K562 (cell line): ENCODE data around the gene PKIB. TPM values are rescaled to one million over a fixed set of nuclear protein-coding genes. Genes with fewer than 3 reads are reported as not detected.

Experiments
- ATAC-seq: fragments of 200-7000 bp; cut with Tn5 transposase; 3 replicates; pipeline ENCODE4 v1.9.1; 2020; ENCODE audit warnings: moderate library complexity
- BruUV-seq: library from RNA; stranded (reverse); fragments of 400-500 nt; replicated peaks from 2 replicates; lab custom pipeline; 2021; lab: Mats Ljungman, UMichigan
- CTCF ChIA-PET: fragments of 300-600 bp; formaldehyde crosslinking; extraction: SDS; loops from one replicate; lab custom pipeline; 2021; ENCODE audit warnings: low intra/inter-chr PET ratio; lab: Yijun Ruan, JAX
- POLR2A ChIA-PET: fragments of 300-600, 350-650 bp; sonication (Branson Sonifier 250); formaldehyde crosslinking; extraction: SDS; loops from one replicate; lab custom pipeline; 2021; ENCODE audit warnings: antibody characterized with exemption, inconsistent platforms; lab: Yijun Ruan, JAX
- DNase-seq, 4 experiments: peaks; one replicate each; pipeline versions ENCODE4 v3.0.0 to v3.0.0-alpha.2; 2011 to 2018; ENCODE audit warnings: low spot score in 3 of 4, mixed read lengths in 3 of 4; ENCODE audit errors: extremely low read depth in 1 of 4
- FAIRE-seq: peaks from 2 replicates; lab custom pipeline; 2011; peaks lifted over from hg19 to GRCh38; lab: Jason Lieb, UNC
- H2AFZ ChIP-seq: 2 replicates; pipeline ENCODE4 v1.6.0; 2011; ENCODE audit warnings: low read depth, low read length, control low read depth, inconsistent platforms
- H3K27ac ChIP-seq: fragments of 200-600 bp; 3 replicates; pipeline ENCODE4 v1.8.0; 2011; ENCODE audit warnings: low read depth, mild to moderate bottlenecking, control low read depth, inconsistent platforms, low read length, moderate library complexity, mixed read lengths; ENCODE audit errors: extremely low read depth
- H3K27me3 ChIP-seq, 2 experiments: fragments of 300-600 bp in 1 of 2; 2 replicates in 1 of 2; 3 replicates in 1 of 2; pipeline versions ENCODE4 v1.6.0 to v1.8.0; 2011; ENCODE audit warnings: inconsistent platforms in 2 of 2, low read length in 2 of 2, mild to moderate bottlenecking in 1 of 2, mixed read lengths in 1 of 2, moderate library complexity in 1 of 2; ENCODE audit not compliant: control insufficient read depth in 2 of 2, insufficient read depth in 2 of 2
- H3K36me3 ChIP-seq: fragments of 300-600 bp; 3 replicates; pipeline ENCODE4 v1.8.0; 2011; ENCODE audit warnings: mild to moderate bottlenecking, low read length, inconsistent platforms; ENCODE audit not compliant: control insufficient read depth, insufficient read depth
- H3K4me1 ChIP-seq, 2 experiments: fragments of 200-600 bp in 1 of 2; replicated peaks in 1 of 2; 2 replicates in 1 of 2; 3 replicates in 1 of 2; pipeline versions ENCODE4 v1.5.1 to v1.8.0; 2011; ENCODE audit warnings: inconsistent platforms in 2 of 2, low read length in 2 of 2, mild to moderate bottlenecking in 1 of 2, mixed read lengths in 1 of 2, moderate library complexity in 1 of 2; ENCODE audit not compliant: control insufficient read depth in 2 of 2, insufficient read depth in 2 of 2
- H3K4me2 ChIP-seq: 2 replicates; pipeline ENCODE4 v1.6.1; 2011; ENCODE audit warnings: low read length, control low read depth, inconsistent platforms, mixed read lengths; ENCODE audit not compliant: insufficient read depth
- H3K4me3 ChIP-seq: fragments of 200-600 bp; sonication (generic), shearing (Covaris generic); 2 replicates; pipeline ENCODE4 v1.5.1; 2016; ENCODE audit warnings: control low read depth, inconsistent platforms
- H3K79me2 ChIP-seq: fragments of 200-600 bp; 3 replicates; pipeline ENCODE4 v1.8.0; 2011; ENCODE audit warnings: low read length, inconsistent platforms; ENCODE audit not compliant: control insufficient read depth, insufficient read depth
- H3K9ac ChIP-seq, 2 experiments: 2 replicates each; pipeline versions ENCODE4 v1.6.0 to v1.6.1; 2011; ENCODE audit warnings: low read depth in 2 of 2, low read length in 2 of 2, control low read depth in 1 of 2, inconsistent platforms in 1 of 2, mild to moderate bottlenecking in 1 of 2, mixed read lengths in 1 of 2; ENCODE audit not compliant: insufficient read depth in 1 of 2
- H3K9me1 ChIP-seq: one replicate; pipeline ENCODE4 v1.6.0; 2011; ENCODE audit warnings: inconsistent platforms, mild to moderate bottlenecking, low read length, moderate library complexity; ENCODE audit not compliant: control insufficient read depth, insufficient read depth
- H3K9me3 ChIP-seq: replicated peaks from 2 replicates; pipeline ENCODE4 v1.5.1; 2011; ENCODE audit warnings: low read depth, low read length, inconsistent platforms; ENCODE audit not compliant: control insufficient read depth, insufficient read depth
- H4K20me1 ChIP-seq: replicated peaks from 2 replicates; pipeline ENCODE4 v1.6.1; 2011; ENCODE audit warnings: low read length, inconsistent platforms, mixed read lengths; ENCODE audit not compliant: control insufficient read depth, insufficient read depth
- AFF4 ChIP-seq: sonication (generic); formaldehyde crosslinking; IDR thresholded peaks from 2 replicates; pipeline ENCODE4 v1.8.0; 2023; ENCODE audit warnings: mild to moderate bottlenecking, missing genetic modification reagents
- CBX2 ChIP-seq: fragments of 200-600 bp; sonication (generic); IDR thresholded peaks from one replicate; pipeline ENCODE4 v1.6.1; 2012; ENCODE audit warnings: mild to moderate bottlenecking, low read length, inconsistent platforms; ENCODE audit not compliant: insufficient read depth, poor library complexity, severe bottlenecking
- CREB1 ChIP-seq, 2 experiments: sonication (generic) in 1 of 2; formaldehyde crosslinking in 1 of 2; IDR thresholded peaks; 2 replicates each; pipeline versions ENCODE4 v1.6.1 to v1.8.0; 2012 to 2022; ENCODE audit warnings: inconsistent platforms in 1 of 2, mild to moderate bottlenecking in 1 of 2, missing genetic modification reagents in 1 of 2, moderate library complexity in 1 of 2
- MYNN ChIP-seq, 2 experiments: sonication (generic); formaldehyde crosslinking in 1 of 2; IDR thresholded peaks; 2 replicates each; pipeline versions ENCODE4 v1.5.0 to v1.6.1; 2016 to 2020; ENCODE audit warnings: antibody characterized with exemption in 1 of 2, missing genetic modification reagents in 1 of 2
- NFATC3 ChIP-seq: fragments of 450-650 bp; IDR thresholded peaks from 2 replicates; pipeline ENCODE4 v1.6.1; 2017; ENCODE audit warnings: mild to moderate bottlenecking
- PCBP1 ChIP-seq: fragments of 200-400 bp; formaldehyde crosslinking; IDR thresholded peaks from 2 replicates; pipeline ENCODE4 v1.6.1; 2018; ENCODE audit warnings: mild to moderate bottlenecking, low read depth, low read length; ENCODE audit not compliant: poor library complexity, severe bottlenecking
- PTBP1 ChIP-seq: fragments of 200-400 bp; formaldehyde crosslinking; IDR thresholded peaks from 2 replicates; pipeline ENCODE4 v1.6.1; 2017; ENCODE audit warnings: low read depth, low read length
- SMAD4 ChIP-seq: fragments of 250-450 bp; sonication (Bioruptor Pico); conservative IDR thresholded peaks from 2 replicates; pipeline ENCODE4 v1.8.0; 2021; ENCODE audit warnings: inconsistent platforms, mild to moderate bottlenecking, moderate library complexity
- TCFL5 ChIP-seq: fragments of 250-450 bp; sonication (Bioruptor Pico); conservative IDR thresholded peaks from 2 replicates; pipeline ENCODE4 v1.6.1; 2021; ENCODE audit warnings: mild to moderate bottlenecking, moderate library complexity, matching md5 sums
- ZNF12 ChIP-seq: sonication (generic); formaldehyde crosslinking; IDR thresholded peaks from 2 replicates; pipeline ENCODE4 v1.4.0; 2020; ENCODE audit warnings: mild to moderate bottlenecking, missing genetic modification reagents
- ZNF398 ChIP-seq: fragments of 250-450 bp; sonication (Bioruptor Pico); IDR thresholded peaks from 2 replicates; pipeline ENCODE4 v1.8.0; 2021; ENCODE audit warnings: moderate library complexity, mild to moderate bottlenecking, inconsistent platforms
- ZNF408 ChIP-seq: fragments of 250-450 bp; sonication (Bioruptor Pico); IDR thresholded peaks from 2 replicates; pipeline ENCODE4 v1.4.0; 2020; ENCODE audit warnings: low read depth, mild to moderate bottlenecking, moderate library complexity
- WGBS: fragments of 100-300 bp; shearing (Covaris generic); methylation state at CpG from one replicate; pipeline ENCODE4 v1.1.6; 2016; ENCODE audit warnings: low coverage, mixed read lengths; ENCODE audit not compliant: insufficient coverage; ENCODE audit errors: missing lambda C conversion rate; 5-methylcytosine and 5-hydroxymethylcytosine counted together
- in situ Hi-C: fragments of 300-500 bp; cut with MboI; formaldehyde crosslinking; loops from 4 replicates; pipeline ENCODE4 v1.15.0; 2018; ENCODE audit warnings: inconsistent platforms, mixed read lengths
- intact Hi-C: fragments of 100-400 bp; cut with micrococcal nuclease; formaldehyde crosslinking; loops from 2 replicates; pipeline ENCODE4 v1.14.2; 2022
- polyA plus RNA-seq, 8 experiments: library from polyadenylated mRNA; depleted of rRNA in 4 of 8; stranded (reverse) in 5 of 8; unstranded in 3 of 8; fragments of >200 nt; fragmentation: Nextera tagmentation in 2 of 8; fragmentation: Illumina TruSeq in 1 of 8; extraction: Ambion mirVana in 2 of 8; extraction: Trizol in 1 of 8; gene quantifications; 2 replicates each; pipeline versions ENCODE4 v1.2.1 to v1.2.3, GENCODE V29; 2011 to 2014; ENCODE audit warnings: inconsistent platforms in 1 of 8, missing spikeins in 1 of 8
- total RNA-seq, 7 experiments: library from RNA; depleted of rRNA in 6 of 7; stranded (reverse); fragments of >200 nt in 6 of 7; fragmentation: Illumina TruSeq in 2 of 7; extraction: Trizol in 2 of 7; gene quantifications; 2 replicates each; pipeline versions ENCODE4 v1.2.1 to v1.2.3, GENCODE V29; 2011 to 2021; ENCODE audit warnings: low replicate concordance in 1 of 7

PKIB gene
- total and polyA plus RNA-seq, 9 of the 15 experiments (the other 6 are each of a cell fraction or from before 2014, with no cell fraction given): 14.8 to 37.5 (median 27.4) TPM

- Histone ChIP-seq H3K4me2 (no peak overlapping the region), H3K79me2 (no peaks in the 10 kb centered on the region), H3K9me3 (no peaks in the 10 kb centered on the region), H3K4me3 (no peak overlapping the region), H3K9ac (no peak overlapping the region), H3K9me1 (no peaks in the 10 kb centered on the region), H4K20me1 (no peaks in the 10 kb centered on the region), H2AFZ (no peak overlapping the region), H3K4me1 (no peaks in the 10 kb centered on the region), H3K27me3 (no peaks in the 10 kb centered on the region)
- ATAC-seq (no peak), FAIRE-seq (no peak), DNase-seq (no peak)
- POLR2A ChIA-PET: interaction anchor here (0.9 kb wide), 1 partner anchor 192 kb away, joined by 3 read pairs; no protein-coding TSS in a partner anchor
- CTCF ChIA-PET: no interaction called here
- intact Hi-C loops (no loop called here), in situ Hi-C loops (no loop called here)
- 54% methylated on average over 3 of the region's 3 CpGs for WGBS
- no TSS peak for BruUV-seq
- TF ChIP-seq CREB1 (IDR thresholded peaks at IDR 0.05) (no peak), CREB1 (CRISPR knock-in tag; IDR thresholded peaks at IDR 0.05) (no peak), ZNF398 (CRISPR knock-in tag) (no peak), ZNF12 (CRISPR knock-in tag) (no peak), TCFL5 (no peak), PTBP1 (no peak), AFF4 (no peak), SMAD4 (CRISPR knock-in tag) (no peak), ZNF408 (no peak), CBX2 (no peak), MYNN (IDR thresholded peaks at IDR 0.05) (no peak), MYNN (CRISPR knock-in tag; IDR thresholded peaks at IDR 0.05) (no peak), NFATC3 (no peak), PCBP1 (no peak)
- TF ChIP-seq, all 486 proteins: peak for 0
- no peak overlapping the region for H3K27ac ChIP-seq
- H3K36me3 ChIP-seq: no peaks in the 10 kb centered on the region
Measured at GRCh38 chr6:122641819-122642218, 31.6 kb downstream of the PKIB start.
